Germinal center (tissue), 1 donor: ENCODE data around the gene SRGN.
A peak's percentile ranks its signal among the peaks of the same experiment; 100 is the strongest.
"Not testable (repeated sequence)": the region's sequence is repeated elsewhere in the genome, so short reads cannot be mapped to it uniquely, and the experiment has no call there.

Experiments used
- DNase-seq: peaks from one replicate; pipeline ENCODE4 v3.0.0; 2012; ENCODE audit warnings: mixed read lengths, low spot score

Gene SRGN

GRCh38 chr10:69087590-69088470, at the start of gene SRGN:
SRGN (plus strand) TSS chr10:69088103; CDS start chr10:69088158, 55 bp downstream.
- peak; percentile 59 for DNase-seq

GRCh38 chr10:69040904-69041303, 47.0 kb upstream of the SRGN start:
- not testable (repeated sequence) for DNase-seq

DNA sequence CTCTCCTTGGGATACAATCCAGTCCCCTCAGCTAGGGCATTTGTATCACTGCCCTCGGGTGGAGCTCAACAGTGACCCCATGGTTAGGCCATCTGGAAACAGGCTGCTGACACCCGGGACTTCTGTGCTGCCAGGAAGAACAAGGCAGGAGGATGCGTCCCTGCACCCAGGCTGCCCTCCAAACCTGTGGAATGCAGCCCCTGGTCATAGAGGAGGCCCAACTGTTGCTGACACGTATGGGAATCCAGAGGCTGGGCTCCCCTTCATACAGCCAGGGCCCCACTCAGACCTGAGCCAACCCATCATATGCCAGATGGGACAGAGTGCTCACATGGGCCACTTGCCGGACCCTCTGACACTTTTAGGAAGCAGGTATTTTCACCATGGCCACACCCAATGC, 45.5 kb upstream of the SRGN start:
- no peak for DNase-seq

DNA sequence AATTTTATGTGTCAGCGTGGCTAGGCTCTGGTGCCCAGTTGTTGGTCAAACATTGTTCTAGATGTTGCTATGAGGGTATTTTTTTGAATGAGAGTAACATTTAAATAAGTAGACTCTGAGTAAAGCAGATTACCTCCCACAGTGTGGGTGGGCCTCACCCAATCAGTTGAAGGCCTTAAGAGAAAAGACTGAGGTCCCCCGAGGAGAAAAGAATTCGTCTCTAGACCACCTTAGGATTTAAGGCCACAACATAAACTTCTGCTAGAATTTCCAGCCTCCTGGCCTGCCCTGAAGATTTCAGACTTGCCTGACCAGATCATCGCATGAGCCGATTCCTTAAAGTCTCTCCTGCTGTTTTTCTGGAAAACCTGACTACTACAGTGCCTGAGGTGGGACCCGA, 45.1 kb upstream of the SRGN start:
- no peak for DNase-seq

DNA sequence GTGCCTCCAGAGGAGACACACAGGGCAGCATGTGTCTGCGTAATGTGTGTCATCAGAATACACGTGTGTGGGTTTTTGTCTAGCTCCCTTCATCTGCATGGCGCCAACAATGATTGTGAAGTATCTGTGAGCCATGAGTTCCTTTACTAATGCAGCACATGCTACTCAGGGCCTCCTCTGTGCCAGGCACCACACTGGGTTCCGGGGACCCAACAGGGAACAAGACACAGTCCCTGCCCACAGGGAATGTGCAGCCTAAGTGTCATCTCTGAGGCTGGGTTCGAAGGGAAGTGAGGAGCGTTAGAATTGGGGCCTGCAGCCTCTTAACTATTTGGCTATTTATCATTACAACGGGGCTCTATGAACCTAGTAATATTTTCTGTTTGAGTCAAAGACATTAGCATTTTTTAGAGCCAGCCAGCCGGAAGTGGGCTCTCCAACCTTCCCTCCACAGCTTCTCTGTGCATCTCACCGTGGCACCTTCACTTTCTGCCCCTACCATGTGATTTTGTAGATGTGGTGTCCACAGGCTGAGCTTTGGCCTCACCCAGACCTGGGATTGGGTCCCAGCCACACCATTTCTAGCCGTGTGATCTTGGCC, 43.9 kb upstream of the SRGN start:
- no peak for DNase-seq

GRCh38 chr10:69044546-69044945, 43.4 kb upstream of the SRGN start:
- no peak for DNase-seq

GRCh38 chr10:69045441-69046300, 42.2 kb upstream of the SRGN start:
- DNase-seq: no peak

DNA sequence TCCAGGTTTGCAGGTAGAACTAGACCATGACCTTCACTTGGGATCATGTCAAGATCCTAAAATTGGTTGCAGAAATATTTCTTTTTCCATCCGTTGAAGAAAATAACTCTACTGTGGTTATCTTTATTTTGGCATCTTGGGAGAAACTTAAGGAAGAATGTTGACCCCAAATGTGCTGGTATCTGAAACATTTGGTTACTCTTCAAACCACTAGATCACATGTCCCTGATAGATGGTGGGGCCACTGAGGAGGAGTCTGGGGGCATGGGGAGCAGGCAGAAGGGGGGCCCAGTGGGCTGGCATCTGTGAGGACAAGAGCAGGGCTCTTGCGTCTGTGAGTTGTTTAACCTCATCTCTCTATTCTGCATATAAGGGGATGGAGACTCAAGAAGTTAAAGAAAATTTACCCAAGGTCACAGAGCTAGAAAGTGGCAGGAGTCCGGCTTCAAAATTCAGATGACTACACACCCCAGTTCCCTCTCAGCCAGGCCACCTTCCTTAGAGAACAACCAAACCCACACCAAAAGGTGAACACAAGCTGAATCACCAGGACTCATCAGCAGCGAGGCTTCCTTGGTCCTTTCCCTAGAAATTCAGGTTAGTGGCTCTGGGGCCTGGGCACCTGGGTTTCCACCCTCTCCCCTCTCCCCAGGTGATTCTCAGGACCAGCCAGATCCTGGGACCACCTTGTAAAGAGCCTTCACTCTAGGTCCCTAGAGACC, 40.6 kb upstream of the SRGN start:
- no peak for DNase-seq

GRCh38 chr10:69048103-69048502, 39.8 kb upstream of the SRGN start:
- no peak for DNase-seq

GRCh38 chr10:69049566-69049961, 38.3 kb upstream of the SRGN start:
- DNase-seq: no peak

DNA sequence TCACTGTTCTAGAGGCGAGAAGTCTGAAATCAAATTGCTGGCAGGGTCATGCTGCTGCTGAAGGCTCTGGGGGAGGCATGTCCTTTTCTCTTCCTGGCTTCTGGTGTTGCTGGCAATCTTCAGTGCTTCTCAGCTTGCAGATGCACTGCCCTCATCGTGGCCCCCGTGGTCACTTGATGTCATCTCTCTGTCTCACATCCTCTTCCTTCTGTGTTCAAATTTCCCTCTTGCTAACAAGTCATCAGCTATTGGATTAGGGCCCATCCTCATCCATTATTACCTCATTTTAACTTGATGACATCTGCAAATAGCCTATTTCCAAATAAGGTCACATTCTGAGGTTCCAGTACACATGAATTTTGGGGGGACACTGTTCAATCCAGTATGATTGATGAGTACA, 36.6 kb upstream of the SRGN start:
- no peak for DNase-seq

GRCh38 chr10:69051710-69052487, 36.0 kb upstream of the SRGN start:
- DNase-seq: no peak

GRCh38 chr10:69052736-69053135, 35.2 kb upstream of the SRGN start:
- DNase-seq: no peak

DNA sequence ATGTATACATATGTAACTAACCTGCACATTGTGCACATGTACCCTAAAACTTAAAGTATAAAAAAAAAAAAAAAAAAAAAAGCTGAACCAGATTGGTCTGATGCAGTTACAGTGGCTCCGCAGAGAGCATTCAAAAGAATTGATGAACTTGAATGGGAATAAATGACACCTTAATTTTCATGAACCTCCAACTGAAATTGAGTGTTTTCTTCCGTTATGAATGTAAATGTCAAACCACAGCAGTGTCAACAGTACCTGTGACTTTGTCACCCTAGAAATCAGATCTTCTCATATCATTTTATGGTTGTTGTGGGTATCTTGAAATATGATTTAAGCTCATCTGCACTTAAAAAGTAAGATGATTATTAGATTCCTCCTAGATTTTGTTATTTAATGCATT, 32.7 kb upstream of the SRGN start:
- DNase-seq: no peak

DNA sequence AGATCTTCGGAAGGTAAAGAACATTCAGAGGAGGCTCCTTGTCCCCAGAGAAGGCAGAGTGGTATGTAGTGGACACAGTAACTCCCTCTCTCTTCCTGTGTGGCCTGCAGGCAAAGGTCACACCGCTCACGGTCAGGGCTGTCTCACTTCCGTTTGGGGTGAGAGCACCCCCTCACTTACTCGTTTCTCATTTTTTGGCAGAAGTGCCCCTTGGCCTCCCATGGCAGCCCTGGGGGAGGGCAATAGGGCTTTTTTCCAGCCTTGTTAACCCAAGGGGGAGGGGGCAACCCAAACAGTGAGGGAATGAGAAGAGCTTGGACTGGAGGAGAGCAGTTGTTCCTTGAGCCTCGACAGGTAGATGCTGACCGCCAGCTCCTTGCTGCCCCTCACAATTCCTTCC, 31.8 kb upstream of the SRGN start:
- no peak for DNase-seq

GRCh38 chr10:69056536-69057260, 31.2 kb upstream of the SRGN start:
- DNase-seq: no peak

DNA sequence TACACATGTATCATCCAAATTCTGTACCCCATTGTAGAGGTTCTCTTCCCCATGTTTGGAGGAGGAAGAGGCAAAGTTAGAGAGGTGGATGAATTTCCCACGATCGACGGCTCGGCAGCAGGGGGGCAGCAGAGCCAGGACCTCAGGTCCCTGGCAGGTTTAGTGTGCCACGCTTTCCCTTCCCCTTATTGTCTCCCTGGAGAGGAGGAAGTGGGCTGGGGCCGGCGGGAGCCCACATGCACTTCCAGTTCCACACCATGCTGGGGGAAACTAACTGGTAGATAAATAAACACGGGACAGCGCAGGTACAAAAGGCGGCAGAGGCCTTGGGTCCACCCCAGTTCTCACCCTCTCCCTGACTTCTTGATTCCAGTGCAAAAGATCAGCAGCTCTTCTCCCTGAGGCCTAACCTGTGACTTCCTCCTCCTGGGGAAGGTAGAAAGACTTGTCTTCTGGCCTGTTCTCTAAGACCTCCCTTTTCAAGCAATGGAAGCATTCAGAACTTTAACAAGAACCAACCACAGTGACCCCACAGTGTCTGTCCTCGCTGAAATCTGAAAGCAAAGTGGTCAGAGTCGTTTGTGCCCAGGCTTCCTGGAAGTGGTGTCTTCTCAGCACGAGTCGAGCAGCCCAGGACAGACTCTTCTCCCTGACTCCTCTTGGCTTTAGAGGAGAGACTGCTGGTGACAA, 30.5 kb upstream of the SRGN start:
- DNase-seq: no peak

DNA sequence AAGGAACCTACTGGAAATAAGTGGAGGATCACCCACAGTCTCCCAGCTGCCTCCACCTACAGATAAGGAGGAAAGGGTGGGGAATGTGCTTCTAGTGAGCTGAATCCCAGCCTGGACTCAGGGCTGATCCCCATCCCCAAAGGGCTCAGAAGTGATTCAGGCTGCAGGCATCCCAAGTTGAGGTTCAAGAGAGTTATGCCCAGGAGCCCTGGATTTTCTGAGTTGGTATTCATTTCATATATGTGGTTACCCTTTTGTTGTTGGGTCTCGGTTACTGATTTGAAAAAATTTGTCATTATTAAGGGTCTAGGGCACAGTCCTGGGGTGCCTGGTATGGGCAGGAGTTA, 30.0 kb upstream of the SRGN start:
- no peak for DNase-seq

DNA sequence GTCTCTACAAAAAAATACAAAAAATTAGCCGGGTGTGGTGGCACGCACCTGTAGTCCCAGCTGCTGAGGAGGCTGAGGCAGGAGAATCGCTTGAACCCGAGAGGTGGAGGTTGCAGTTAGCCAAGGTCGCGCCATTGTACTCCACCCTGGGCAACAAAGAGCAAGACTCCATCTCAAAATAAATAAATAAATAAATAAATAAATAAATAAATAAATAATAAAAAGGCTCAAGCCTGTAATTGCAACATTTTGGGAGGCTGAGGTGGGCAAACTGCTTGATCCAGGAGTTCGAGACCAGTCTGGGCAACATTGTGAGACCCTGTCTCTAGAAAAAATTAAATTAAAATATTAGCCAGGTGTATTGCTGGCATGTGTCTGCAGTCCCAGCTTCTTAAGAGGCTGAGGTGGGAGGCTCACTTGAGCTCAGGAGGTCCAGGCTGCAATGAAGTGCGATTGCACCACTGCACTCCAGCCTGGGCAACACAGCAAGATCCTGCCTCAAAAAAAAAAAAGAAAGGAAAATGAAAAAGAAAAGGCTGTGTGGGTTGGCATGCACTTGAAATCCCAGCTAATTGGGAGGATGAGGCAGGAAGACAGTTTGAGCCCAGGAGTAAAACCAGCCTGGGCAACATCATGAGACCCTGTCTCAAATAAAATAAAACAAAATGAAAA, 27.6 kb upstream of the SRGN start:
- no peak for DNase-seq
